IPS DF 4.7 (cell line): ENCODE data around the gene STRN.
"Not testable (repeated sequence)": the region's sequence is repeated elsewhere in the genome, so short reads cannot be mapped to it uniquely, and the experiment has no call there.

ENCODE experiments used
- DNase-seq: peaks from one replicate; pipeline ENCODE4 v3.0.0-alpha.2; 2013; ENCODE audit warnings: low spot score; ENCODE audit errors: extremely low read depth

STRN gene

GRCh38 chr2:36915627-36916026, 50.7 kb downstream of the STRN start:
- no peak for DNase-seq

- DNase-seq = no peak
Observed at GRCh38 chr2:36912695-36913094, 53.6 kb downstream of the STRN start.

- no peak for DNase-seq
Observed at GRCh38 chr2:36911012-36911411, 55.3 kb downstream of the STRN start.

GRCh38 chr2:36906277-36906676, 60.1 kb downstream of the STRN start:
- DNase-seq = no peak

DNA sequence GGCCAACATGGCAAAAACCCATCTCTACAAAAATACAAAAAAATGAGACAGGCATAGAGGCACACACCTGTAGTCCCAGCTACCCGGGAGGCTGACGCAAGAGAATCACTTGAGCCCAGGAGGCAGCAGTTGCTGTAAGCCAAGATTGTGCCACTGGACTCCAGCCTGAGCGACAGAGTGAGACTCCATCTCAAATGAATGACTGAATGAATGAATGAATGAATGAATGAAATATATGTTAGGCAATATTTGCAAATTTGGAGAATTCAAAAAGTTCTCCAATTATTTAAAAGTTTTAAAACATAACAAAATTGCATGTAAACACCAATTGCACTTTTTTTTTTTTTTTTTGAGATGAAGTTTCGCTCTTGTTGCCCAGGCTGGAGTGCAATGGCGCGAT, 61.7 kb downstream of the STRN start:
- no peak for DNase-seq

DNA sequence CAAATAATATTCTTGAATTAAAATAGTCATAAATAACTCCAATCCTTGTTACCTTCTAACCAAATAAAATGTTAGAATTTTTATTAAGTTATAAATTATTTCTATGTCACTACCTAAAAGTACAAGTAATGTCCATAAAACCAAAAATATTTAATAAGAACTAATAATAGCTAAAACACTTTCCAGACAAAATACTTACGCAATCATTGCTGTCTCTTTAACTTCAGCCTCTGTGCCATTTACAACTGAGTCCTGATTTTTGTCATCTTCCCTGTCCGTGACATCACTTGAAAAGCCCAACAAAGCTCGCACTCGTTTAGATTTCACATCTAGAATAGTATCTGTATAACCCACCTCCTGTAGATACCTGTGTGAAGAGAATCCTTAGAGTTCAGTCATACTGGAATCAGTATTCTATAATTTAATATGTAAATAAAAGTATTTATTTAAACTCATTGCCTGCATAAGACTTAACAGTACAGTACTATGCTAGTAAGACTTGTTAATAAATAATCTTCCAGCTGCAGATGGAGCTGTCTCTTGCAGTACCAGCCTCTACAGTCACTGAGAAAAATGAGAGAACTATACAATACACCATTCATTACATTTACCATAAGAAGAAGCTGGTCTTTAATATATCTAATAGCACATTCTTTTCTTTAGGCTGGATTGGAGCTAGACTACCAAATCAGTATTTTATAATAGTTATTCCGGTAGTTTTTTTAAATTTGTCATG, 63.8 kb downstream of the STRN start:
- no peak for DNase-seq

DNA sequence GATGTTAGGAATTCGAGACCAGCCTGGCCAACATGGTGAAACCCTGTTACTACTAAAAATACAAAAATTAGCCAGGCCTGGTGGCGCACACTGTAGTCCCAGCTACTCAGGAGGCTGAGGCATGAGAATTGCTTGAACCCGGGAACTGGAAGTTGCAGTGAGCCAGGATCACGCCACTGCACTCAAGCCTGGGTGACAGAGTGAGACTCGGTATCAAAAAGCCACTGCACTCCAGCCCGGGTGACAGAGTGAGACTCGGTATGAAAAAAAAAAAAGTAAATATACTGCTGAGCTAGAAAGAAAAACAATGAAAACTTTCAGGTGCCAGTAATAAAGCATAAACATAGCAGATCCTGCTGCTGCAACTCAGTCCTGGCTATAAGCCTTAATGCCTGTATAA, 73.5 kb downstream of the STRN start:
- no peak for DNase-seq

GRCh38 chr2:36889795-36890194, 76.5 kb downstream of the STRN start:
- DNase-seq = no peak

DNA sequence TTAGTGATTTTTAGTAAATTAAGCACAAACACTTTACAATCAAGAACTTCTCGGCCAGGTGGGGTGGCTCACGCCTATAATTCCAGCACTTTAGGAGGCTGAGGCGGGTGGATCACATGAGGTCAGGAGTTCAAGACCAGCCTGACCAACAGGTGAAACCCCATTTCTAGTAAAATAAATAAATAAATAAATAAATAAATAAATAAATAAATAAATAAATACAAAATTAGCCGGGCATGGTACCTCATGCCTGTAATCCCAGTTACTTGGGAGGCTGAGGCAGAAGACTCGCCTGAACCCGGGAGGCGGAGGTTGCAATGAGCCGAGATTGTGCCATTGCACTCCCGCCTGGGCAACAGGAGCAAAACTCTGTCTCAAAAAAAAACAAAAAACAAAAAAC, 79.2 kb downstream of the STRN start:
- not testable (repeated sequence) for DNase-seq

DNA sequence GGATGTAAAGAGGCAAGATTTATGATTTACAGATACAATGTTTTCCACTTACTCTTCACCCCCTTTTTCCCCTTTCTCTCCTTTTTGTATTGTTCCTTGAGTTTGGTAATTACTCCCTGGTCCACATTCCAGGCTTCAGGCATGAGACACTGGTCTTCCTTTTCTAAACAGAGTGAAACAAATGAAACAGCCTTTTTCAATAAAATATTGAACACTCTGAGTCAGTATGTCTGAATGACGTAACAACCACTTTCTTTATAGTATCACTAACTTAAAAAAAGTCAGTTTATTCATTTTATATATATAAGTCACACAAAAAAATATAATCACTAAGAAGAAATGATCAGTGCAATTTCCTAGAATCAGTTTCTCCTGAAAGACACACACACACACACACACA, 79.7 kb downstream of the STRN start:
- no peak for DNase-seq

- no peak for DNase-seq
Observed at GRCh38 chr2:36885605-36886004, 80.7 kb downstream of the STRN start.

- DNase-seq = no peak
Observed at GRCh38 chr2:36882532-36882931, 83.8 kb downstream of the STRN start.

DNA sequence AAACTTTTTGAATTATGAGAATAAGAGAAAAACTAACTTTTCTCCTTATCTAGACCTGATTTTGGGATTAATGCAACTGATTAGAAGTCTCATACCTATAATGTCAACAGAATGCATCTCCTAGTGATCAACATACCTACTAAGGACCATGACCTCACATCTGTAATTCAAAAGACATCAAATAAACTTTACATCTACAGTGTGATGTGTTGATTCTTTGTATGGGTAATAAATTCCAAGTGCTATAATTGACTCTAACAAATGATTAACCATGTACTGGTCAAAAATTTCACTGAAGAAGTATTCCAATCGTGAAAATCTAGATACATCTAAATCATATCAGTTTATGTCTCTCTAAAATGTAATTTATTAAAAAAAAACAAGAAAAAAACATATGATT, 84.5 kb downstream of the STRN start:
- no peak for DNase-seq

DNA sequence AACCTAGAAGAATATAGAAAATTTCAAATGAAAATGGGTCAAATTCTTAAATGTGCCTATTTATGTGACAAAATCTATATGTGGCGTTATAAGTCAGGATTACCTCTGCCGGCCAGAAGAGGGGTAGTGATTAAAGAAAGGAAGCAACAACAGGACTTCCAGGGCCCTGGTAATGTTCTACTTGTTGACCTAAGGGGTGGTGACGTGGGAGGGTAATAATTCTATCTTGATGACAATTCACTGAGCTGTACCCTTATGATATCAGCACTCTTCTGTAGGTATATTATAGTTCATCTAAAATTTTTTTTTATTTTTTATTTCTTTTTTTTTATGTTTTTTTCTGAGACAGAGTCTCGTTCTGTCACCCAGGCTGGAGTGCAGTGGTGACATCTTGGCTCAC, 87.9 kb downstream of the STRN start:
- DNase-seq = no peak

GRCh38 chr2:36871068-36871707, 95.1 kb downstream of the STRN start:
- no peak for DNase-seq

- no peak for DNase-seq
Observed at GRCh38 chr2:36869606-36870005, 96.7 kb downstream of the STRN start.

DNA sequence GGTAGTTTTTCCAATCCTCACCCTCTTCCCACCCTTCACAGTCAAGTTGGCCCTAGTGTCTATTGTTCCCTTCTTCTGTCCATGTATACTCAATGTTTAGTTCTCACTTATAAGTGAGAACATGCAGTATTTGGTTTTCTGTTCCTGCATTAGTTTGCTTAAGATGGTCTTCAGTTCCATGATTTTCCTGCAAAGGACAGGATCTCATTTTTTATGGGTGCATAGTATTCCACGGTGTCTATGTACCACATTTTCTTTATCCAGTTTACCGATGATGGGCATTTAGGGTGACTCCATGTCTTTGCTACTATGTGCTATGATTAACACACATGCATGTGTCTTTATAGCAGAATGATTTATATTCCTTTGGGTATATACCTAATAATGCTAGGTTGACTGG, 104.4 kb downstream of the STRN start:
- no peak for DNase-seq

DNA sequence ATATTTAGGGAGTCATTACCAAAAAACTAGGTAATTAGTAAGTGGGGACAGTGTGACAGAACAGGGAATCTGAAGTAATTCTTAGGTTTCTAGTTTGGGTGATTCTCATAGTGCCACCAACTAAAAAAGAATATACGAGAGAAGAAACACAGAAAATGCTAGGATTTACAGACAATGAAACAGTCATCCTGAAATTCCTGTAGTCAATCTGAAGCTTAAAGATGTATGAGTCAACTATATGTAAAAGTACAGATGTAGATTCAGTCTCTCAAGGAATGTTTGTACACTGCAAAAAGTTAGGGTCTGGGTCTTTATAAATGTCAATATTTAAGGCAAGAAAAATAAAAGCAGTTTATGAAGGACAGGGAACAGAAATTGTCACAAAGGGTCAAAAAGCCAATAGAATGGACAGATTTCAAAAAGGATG, 107.0 kb downstream of the STRN start:
- DNase-seq = no peak

GRCh38 chr2:36858551-36859365, 107.6 kb downstream of the STRN start:
- DNase-seq = no peak

GRCh38 chr2:36857713-36858112, 108.6 kb downstream of the STRN start:
- no peak for DNase-seq

GRCh38 chr2:36855429-36855828, 110.9 kb downstream of the STRN start:
- DNase-seq = no peak

DNA sequence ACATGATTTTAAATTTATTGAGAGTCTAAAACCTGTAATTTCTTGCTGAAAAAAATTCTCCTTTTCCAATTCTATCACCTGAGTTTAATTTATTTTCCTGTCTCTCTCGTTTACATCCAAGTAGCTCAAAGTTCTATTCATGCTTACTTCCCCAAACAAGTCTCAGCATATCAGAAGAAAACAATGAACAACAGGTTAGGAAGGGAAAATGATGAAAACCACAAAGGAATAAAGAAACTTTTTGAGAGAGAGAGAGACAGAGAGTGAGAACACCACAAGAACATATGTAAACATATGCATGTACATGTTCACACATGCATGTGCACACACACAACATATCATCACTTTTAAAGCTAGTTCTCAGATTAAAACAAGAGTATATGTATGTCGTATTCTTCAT, 112.1 kb downstream of the STRN start:
- no peak for DNase-seq
